Tibial nerve (tissue), 4 donors: ENCODE results near the gene CMTM8.

Experiments
- CTCF ChIP-seq, 5 experiments: fragments of 200-600 bp in 3 of 5; fragments of 450-650 bp in 2 of 5; sonication (generic) in 3 of 5; IDR thresholded peaks; one replicate each; pipeline ENCODE4 v1.5.1; 2016 to 2019; ENCODE audit warnings: antibody characterized with exemption in 5 of 5, mild to moderate bottlenecking in 3 of 5, moderate library complexity in 2 of 5
- EP300 ChIP-seq, 2 donors: sonication (generic); formaldehyde crosslinking; IDR thresholded peaks; one replicate each; pipeline ENCODE4 v1.6.1; 2017; ENCODE audit warnings: antibody characterized with exemption in 2 of 2, mild to moderate bottlenecking in 1 of 2
- POLR2A ChIP-seq, 2 donors: fragments of 450-650 bp; IDR thresholded peaks; one replicate each; pipeline ENCODE4 v1.6.1; 2017; ENCODE audit warnings: antibody characterized with exemption in 2 of 2, mild to moderate bottlenecking in 2 of 2, moderate library complexity in 2 of 2

GRCh38 chr3:32340039-32340438 lies 101.6 kb downstream of the CMTM8 start:
- TF ChIP-seq CTCF (IDR thresholded peaks at IDR 0.05) = peak in 4 of 5 experiments; percentile 16 to 56 (median 36)
- TF ChIP-seq POLR2A (IDR thresholded peaks at IDR 0.05) = no peak
- no peak for TF ChIP-seq EP300 (IDR thresholded peaks at IDR 0.05)
